SK-N-SH treated with all-trans-retinoic acid at 6 μM for 48 hours (cell line): ENCODE results near the gene DSCAM.

Experiments
- ATAC-seq: fragments of 200-7000 bp; cut with Tn5 transposase; 3 replicates; pipeline ENCODE4 v1.9.1; 2020; ENCODE audit warnings: mild to moderate bottlenecking, moderate library complexity
- ARNTL ChIP-seq: fragments of 450-650 bp; formaldehyde crosslinking; IDR thresholded peaks from 2 replicates; pipeline ENCODE4 v1.5.0; 2020; ENCODE audit warnings: low read depth, mild to moderate bottlenecking, moderate library complexity, borderline replicate concordance
- CREB5 ChIP-seq: fragments of 250-450 bp; sonication (Bioruptor Pico); IDR thresholded peaks from 2 replicates; pipeline ENCODE4 v1.5.1; 2020; ENCODE audit warnings: low read depth, mild to moderate bottlenecking, moderate library complexity
- CSDC2 ChIP-seq: fragments of 250-450 bp; sonication (Bioruptor Pico); IDR thresholded peaks from 2 replicates; pipeline ENCODE4 v1.5.0; 2020; ENCODE audit warnings: mild to moderate bottlenecking, moderate library complexity
- ESRRG ChIP-seq: fragments of 250-450 bp; sonication (Bioruptor Pico); IDR thresholded peaks from 2 replicates; pipeline ENCODE4 v1.6.1; 2021; ENCODE audit warnings: mild to moderate bottlenecking
- ISL1 ChIP-seq: fragments of 250-450 bp; sonication (Bioruptor Pico); IDR thresholded peaks from 2 replicates; pipeline ENCODE4 v2.1.2; 2022; ENCODE audit warnings: mild to moderate bottlenecking, moderate library complexity
- OSR1 ChIP-seq: fragments of 250-450 bp; sonication (Bioruptor Pico); IDR thresholded peaks from 2 replicates; pipeline ENCODE4 v1.8.0; 2022; ENCODE audit warnings: moderate library complexity, mild to moderate bottlenecking, inconsistent platforms
- PATZ1 ChIP-seq: fragments of 250-450 bp; sonication (Bioruptor Pico); IDR thresholded peaks from 2 replicates; pipeline ENCODE4 v1.8.0; 2020; ENCODE audit warnings: mild to moderate bottlenecking, moderate library complexity, borderline replicate concordance
- POU6F1 ChIP-seq: fragments of 250-450 bp; sonication (Bioruptor Pico); IDR thresholded peaks from 2 replicates; pipeline ENCODE4 v1.8.0; 2021; ENCODE audit warnings: low read depth, mild to moderate bottlenecking, moderate library complexity, borderline replicate concordance
- RARB ChIP-seq: fragments of 250-450 bp; sonication (Bioruptor Pico); IDR thresholded peaks from 2 replicates; pipeline ENCODE4 v1.8.0; 2021; ENCODE audit warnings: mild to moderate bottlenecking, moderate library complexity
- SNAI2 ChIP-seq: fragments of 250-450 bp; sonication (Bioruptor Pico); IDR thresholded peaks from 2 replicates; pipeline ENCODE4 v1.5.0; 2020; ENCODE audit warnings: mild to moderate bottlenecking, moderate library complexity
- TCF4 ChIP-seq: fragments of 250-450 bp; sonication (Bioruptor Pico); IDR thresholded peaks from 2 replicates; pipeline ENCODE4 v1.8.0; 2021; ENCODE audit warnings: mild to moderate bottlenecking, moderate library complexity, borderline replicate concordance
- TOX ChIP-seq: fragments of 250-450 bp; sonication (Bioruptor Pico); IDR thresholded peaks from 2 replicates; pipeline ENCODE4 v1.8.0; 2021; ENCODE audit warnings: mild to moderate bottlenecking, moderate library complexity, borderline replicate concordance
- TSHZ2 ChIP-seq: fragments of 250-450 bp; sonication (Bioruptor Pico); IDR thresholded peaks from 2 replicates; pipeline ENCODE4 v1.5.0; 2020; ENCODE audit warnings: mild to moderate bottlenecking, moderate library complexity
- ZNF8 ChIP-seq: fragments of 450-650 bp; formaldehyde crosslinking; IDR thresholded peaks from 2 replicates; pipeline ENCODE4 v1.5.0; 2020; ENCODE audit warnings: mild to moderate bottlenecking, moderate library complexity

DSCAM gene

GRCh38 chr21:40688106-40688864, 158.7 kb downstream of the DSCAM start (continued):
- TF ChIP-seq PATZ1 (CRISPR knock-in tag) (no peak), ISL1 (no peak), OSR1 (CRISPR knock-in tag) (no peak)

GRCh38 chr21:40687625-40688024, 159.3 kb downstream of the DSCAM start:
- no peak for TF ChIP-seq TSHZ2
- TF ChIP-seq PATZ1 (CRISPR knock-in tag), result no peak
- no peak for TF ChIP-seq TCF4
- TF ChIP-seq RARB, result no peak
- no peak for TF ChIP-seq SNAI2 (CRISPR knock-in tag)
- no peak for TF ChIP-seq ARNTL (CRISPR knock-in tag)
- TF ChIP-seq POU6F1 (CRISPR knock-in tag), result no peak
- no peak for TF ChIP-seq ESRRG
- no peak for TF ChIP-seq CREB5 (CRISPR knock-in tag)
- TF ChIP-seq ZNF8 (CRISPR knock-in tag), result no peak
- ATAC-seq, result no peak

GRCh38 chr21:40686526-40686925, 160.4 kb downstream of the DSCAM start:
- no peak for ATAC-seq
- no peak for TF ChIP-seq TCF4
- TF ChIP-seq TOX (CRISPR knock-in tag), result no peak
- TF ChIP-seq CSDC2 (CRISPR knock-in tag), result no peak
- TF ChIP-seq TSHZ2, result no peak
- TF ChIP-seq, all 23 proteins: peak for 0

GRCh38 chr21:40685141-40685540, 161.8 kb downstream of the DSCAM start:
- ATAC-seq, result no peak
- TF ChIP-seq OSR1 (CRISPR knock-in tag) (no peak), ISL1 (no peak), ZNF8 (CRISPR knock-in tag) (no peak), PATZ1 (CRISPR knock-in tag) (no peak), CREB5 (CRISPR knock-in tag) (no peak), TSHZ2 (no peak)
